ENCODE data around the gene PIK3R5. TPM values are rescaled to one million over a fixed set of nuclear protein-coding genes. Genes with fewer than 3 reads are reported as not detected.

The PIK3R5 gene, protein sequence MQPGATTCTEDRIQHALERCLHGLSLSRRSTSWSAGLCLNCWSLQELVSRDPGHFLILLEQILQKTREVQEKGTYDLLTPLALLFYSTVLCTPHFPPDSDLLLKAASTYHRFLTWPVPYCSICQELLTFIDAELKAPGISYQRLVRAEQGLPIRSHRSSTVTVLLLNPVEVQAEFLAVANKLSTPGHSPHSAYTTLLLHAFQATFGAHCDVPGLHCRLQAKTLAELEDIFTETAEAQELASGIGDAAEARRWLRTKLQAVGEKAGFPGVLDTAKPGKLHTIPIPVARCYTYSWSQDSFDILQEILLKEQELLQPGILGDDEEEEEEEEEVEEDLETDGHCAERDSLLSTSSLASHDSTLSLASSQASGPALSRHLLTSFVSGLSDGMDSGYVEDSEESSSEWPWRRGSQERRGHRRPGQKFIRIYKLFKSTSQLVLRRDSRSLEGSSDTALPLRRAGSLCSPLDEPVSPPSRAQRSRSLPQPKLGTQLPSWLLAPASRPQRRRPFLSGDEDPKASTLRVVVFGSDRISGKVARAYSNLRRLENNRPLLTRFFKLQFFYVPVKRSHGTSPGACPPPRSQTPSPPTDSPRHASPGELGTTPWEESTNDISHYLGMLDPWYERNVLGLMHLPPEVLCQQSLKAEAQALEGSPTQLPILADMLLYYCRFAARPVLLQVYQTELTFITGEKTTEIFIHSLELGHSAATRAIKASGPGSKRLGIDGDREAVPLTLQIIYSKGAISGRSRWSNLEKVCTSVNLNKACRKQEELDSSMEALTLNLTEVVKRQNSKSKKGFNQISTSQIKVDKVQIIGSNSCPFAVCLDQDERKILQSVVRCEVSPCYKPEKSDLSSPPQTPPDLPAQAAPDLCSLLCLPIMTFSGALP
- total RNA-seq (2022; extraction: Qiagen RNA extraction; ENCODE audit: low read depth): 0.25 TPM in 1 of 5 replicates, not detected in the others

DNA sequence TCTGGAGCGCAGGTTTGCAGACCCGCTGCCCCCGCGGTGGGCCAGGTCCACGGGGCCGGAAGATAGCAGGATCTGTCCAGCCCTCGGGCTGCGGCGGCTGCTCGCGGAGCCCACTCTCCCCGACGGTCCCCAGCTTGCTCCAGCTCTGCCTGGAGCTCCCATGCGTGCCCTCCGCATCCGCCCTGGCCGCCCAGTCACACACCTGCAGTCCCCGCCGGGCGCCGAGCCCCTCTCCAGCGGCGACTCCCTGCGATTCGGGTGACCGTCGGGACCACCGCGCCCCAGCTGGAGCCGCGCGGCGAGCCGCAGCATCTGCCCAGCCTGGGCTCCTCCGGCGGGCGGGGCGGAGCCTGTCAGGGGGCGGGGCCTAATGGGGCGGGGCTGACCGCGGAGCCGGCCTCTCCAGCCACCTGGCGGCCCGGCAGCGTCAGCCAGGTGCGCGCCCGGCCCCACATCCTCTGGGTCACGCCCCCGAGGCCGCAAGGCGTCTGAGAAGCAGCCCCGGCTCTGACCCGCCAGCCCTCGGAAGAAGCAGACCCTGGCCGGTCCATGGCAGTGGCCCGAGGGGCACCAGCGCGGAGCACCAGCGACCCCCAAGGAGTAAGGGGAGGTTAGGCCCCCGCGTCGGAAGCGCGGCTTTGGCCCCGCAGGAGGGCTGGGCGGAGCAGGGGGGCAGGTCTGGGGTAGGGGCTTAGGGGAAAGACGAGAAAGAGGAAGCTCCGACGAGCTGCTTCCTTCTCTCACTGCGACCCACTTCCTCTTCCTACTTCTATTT is at the start of gene PIK3R5:
Gene PIK3R5 (minus strand): TSS at position 314 of the 775 bp plus-strand sequence. CDS start 54,213 bp downstream, outside the sequence.

DNA sequence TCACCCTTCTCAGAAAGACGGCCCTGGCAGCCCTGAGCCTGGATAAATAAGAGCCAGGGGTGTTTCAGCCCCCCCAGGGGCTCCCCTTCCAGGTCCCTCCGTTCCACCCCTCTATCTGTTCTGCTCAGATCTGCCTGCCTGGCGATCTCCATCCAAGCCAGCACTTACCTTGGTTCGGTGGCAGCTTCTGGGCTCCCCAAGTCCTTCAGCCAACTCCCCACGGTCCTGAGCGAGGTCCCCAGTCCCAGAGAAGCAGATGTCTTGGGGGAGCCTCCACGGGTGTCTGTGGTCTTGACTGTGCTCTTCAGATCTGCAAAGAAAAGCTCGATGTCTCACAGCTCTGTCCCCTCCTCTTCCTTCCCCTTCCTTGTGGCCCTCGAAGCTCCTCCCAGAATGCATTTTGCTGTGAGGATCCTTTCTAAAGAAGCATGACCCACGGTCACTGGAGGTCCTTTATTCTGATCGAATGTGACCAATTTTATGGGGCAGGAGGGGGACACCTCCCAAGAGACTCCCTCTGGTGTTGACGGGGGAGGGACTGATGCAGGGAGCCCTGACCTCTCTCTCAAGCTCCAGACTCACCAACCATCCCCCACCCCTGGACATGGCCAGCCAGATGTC is 98.0 kb downstream of the PIK3R5 start, which contains the start of gene PIK3R6:
Gene PIK3R6 (minus strand): TSS at position 314 of the 621 bp plus-strand sequence. CDS start 17,880 bp downstream, outside the sequence.

Other genes with a start within 250 kb of the PIK3R5 start
- gene CCDC42, start 220.9 kb downstream of the PIK3R5 start, total RNA-seq (2022; extraction: Qiagen RNA extraction; ENCODE audit: low read depth): not detected in 5 replicates
- gene SPDYE4, start 207.2 kb downstream of the PIK3R5 start, total RNA-seq (2022; extraction: Qiagen RNA extraction; ENCODE audit: low read depth): not detected in 5 replicates
- not detected in 5 replicates for gene MFSD6L, start 166.3 kb downstream of the PIK3R5 start, total RNA-seq (2022; extraction: Qiagen RNA extraction; ENCODE audit: low read depth)
- gene PIK3R6, start 98.0 kb downstream of the PIK3R5 start, total RNA-seq (2022; extraction: Qiagen RNA extraction; ENCODE audit: low read depth): not detected in 5 replicates
- 0.33 to 0.53 TPM (median 0.42 TPM) in 5 replicates for gene NTN1, start 55.8 kb upstream of the PIK3R5 start, total RNA-seq (2022; extraction: Qiagen RNA extraction; ENCODE audit: low read depth)

Measured in A549 treated with RU486 at 1 μM for 4 hours (cell line).